Measurements from ENCODE around the gene ZNF324. TPM values are rescaled to one million over a fixed set of nuclear protein-coding genes. Genes with fewer than 3 reads are reported as not detected.

ZNF324 gene
- total and polyA plus RNA-seq, 2 of the 8 experiments (the other 6 are each of a cell fraction or from before 2014, with no cell fraction given) = 5.1 to 5.8 TPM

DNA sequence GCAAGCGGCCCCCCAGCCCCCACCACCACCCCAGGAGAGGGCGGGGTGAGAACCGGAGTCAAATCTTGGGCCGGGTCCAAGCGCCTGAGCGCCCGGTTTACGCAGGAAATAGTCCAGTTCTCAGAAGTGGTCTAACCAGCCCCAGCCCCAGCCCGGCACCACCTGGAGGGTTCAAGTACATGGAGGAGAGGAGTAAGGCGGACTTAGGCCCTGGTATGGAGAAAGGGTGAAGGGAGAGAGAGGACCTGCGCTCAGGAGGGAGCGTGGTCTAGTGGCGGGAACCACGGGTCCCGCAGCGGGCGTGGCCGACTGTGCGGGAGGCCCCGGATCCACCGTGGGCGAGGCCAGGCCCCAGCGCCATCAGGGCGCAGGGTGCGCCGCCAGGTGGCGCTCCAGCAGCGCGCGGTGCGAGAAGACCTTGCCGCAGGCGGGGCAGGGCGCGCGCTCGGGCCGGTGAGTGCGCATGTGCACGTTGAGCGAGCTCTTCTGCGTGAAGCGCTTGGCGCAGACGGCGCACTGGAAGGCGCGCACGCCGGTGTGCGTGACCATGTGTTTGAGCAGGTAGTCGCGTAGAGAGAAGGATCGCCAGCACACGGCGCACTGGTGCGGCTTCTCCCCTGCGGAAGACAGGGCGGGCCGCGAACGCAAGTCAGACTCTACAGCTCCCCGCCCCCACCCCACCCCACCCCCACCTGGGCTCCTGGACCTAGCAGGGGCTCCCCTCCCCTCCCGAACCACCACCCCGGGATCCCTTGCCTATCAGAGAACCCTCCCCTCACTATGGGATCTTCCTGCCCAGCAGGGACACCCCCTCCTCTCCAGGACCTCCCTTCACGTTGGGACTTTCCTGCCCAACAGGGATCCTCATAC lies 47.0 kb downstream of the ZNF324 start (continued):
- TF ChIP-seq EGR1 (IDR thresholded peaks at IDR 0.05; ENCODE audit: borderline replicate concordance, low read depth, low read length) (0 out of 2 replicates have a peak, but pooled peaks have one; percentile 13), RNF2 (IDR thresholded peaks at IDR 0.05; ENCODE audit: borderline replicate concordance, low read depth, low read length, missing control alignments, poor library complexity, severe bottlenecking) (no peak), EZH2 (IDR thresholded peaks at IDR 0.05; ENCODE audit: low read depth, low read length, severe bottlenecking) (no peak), ATF2 (IDR thresholded peaks at IDR 0.05; ENCODE audit: low read length) (no peak), E2F6 (IDR thresholded peaks at IDR 0.05) (peak; percentile 75), TBP (IDR thresholded peaks at IDR 0.05; ENCODE audit: low read depth, low read length) (peak; percentile 60; the same call in 1 of the 2 replicates), KDM4A (IDR thresholded peaks at IDR 0.05; ENCODE audit: low read depth, low read length, severe bottlenecking) (peak; percentile 38), NANOG (IDR thresholded peaks at IDR 0.05; ENCODE audit: insufficient read depth, low read depth, low read length, poor library complexity, severe bottlenecking) (no peak), SP4 (IDR thresholded peaks at IDR 0.05; ENCODE audit: low read length) (no peak; the same call in 1 of the 2 replicates), CHD2 (IDR thresholded peaks at IDR 0.05; ENCODE audit: low read length) (0 out of 2 replicates have a peak, but pooled peaks have one; percentile 58), TAF1 (IDR thresholded peaks at IDR 0.05; ENCODE audit: low read depth, low read length) (peak; percentile 75), SUZ12 (IDR thresholded peaks at IDR 0.05; ENCODE audit: low read length) (no peak), SP2 (IDR thresholded peaks at IDR 0.05; ENCODE audit: low read length) (no peak), CBX5 (IDR thresholded peaks at IDR 0.05; ENCODE audit: low read depth, low read length) (no peak), JUN (IDR thresholded peaks at IDR 0.05; ENCODE audit: low read depth, low read length) (no peak), SP1 (IDR thresholded peaks at IDR 0.05; ENCODE audit: low read depth, low read length) (no peak), GTF2F1 (IDR thresholded peaks at IDR 0.05; ENCODE audit: borderline replicate concordance, low read depth, low read length) (no peak), CREB1 (IDR thresholded peaks at IDR 0.05) (peak; percentile 80; the same call in 1 of the 2 replicates), TAF7 (optimal IDR thresholded peaks at IDR 0.05; ENCODE audit: borderline replicate concordance, low read depth, low read length) (peak; percentile 66), BCL11A (IDR thresholded peaks at IDR 0.05; ENCODE audit: low read depth in 2 of 2, low read length in 2 of 2) (no peak), BACH1 (IDR thresholded peaks at IDR 0.05; ENCODE audit: low read length) (peak; percentile 58; the same call in 1 of the 2 replicates)
